Astrocyte (in vitro differentiated cells and primary cell): ENCODE data around the gene RCL1.

Experiments
- EZH2 ChIP-seq: IDR thresholded peaks from 2 replicates; pipeline ENCODE4 v1.6.1; 2012; ENCODE audit warnings: mild to moderate bottlenecking, low read length, inconsistent platforms; ENCODE audit not compliant: insufficient read depth
- TF ChIP-seq, protein P1 (sequence below): IDR thresholded peaks from 2 replicates; pipeline ENCODE4 v1.5.1; 2011; ENCODE audit warnings: low read depth, mild to moderate bottlenecking, inconsistent platforms, low read length, moderate library complexity; ENCODE audit not compliant: insufficient read depth

- TF ChIP-seq, protein P1, sequence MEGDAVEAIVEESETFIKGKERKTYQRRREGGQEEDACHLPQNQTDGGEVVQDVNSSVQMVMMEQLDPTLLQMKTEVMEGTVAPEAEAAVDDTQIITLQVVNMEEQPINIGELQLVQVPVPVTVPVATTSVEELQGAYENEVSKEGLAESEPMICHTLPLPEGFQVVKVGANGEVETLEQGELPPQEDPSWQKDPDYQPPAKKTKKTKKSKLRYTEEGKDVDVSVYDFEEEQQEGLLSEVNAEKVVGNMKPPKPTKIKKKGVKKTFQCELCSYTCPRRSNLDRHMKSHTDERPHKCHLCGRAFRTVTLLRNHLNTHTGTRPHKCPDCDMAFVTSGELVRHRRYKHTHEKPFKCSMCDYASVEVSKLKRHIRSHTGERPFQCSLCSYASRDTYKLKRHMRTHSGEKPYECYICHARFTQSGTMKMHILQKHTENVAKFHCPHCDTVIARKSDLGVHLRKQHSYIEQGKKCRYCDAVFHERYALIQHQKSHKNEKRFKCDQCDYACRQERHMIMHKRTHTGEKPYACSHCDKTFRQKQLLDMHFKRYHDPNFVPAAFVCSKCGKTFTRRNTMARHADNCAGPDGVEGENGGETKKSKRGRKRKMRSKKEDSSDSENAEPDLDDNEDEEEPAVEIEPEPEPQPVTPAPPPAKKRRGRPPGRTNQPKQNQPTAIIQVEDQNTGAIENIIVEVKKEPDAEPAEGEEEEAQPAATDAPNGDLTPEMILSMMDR: no peak
- TF ChIP-seq EZH2: no peak
Observed at GRCh38 chr9:4799775-4800174, 7.0 kb downstream of the RCL1 start.
